Astrocyte (in vitro differentiated cells and primary cell): ENCODE results near the gene HOXD10.

Experiments
- CTCF ChIP-seq: IDR thresholded peaks from 2 replicates; pipeline ENCODE4 v1.5.1; 2011; ENCODE audit warnings: low read depth, mild to moderate bottlenecking, inconsistent platforms, low read length, moderate library complexity; ENCODE audit not compliant: insufficient read depth
- EZH2 ChIP-seq: IDR thresholded peaks from 2 replicates; pipeline ENCODE4 v1.6.1; 2012; ENCODE audit warnings: mild to moderate bottlenecking, low read length, inconsistent platforms; ENCODE audit not compliant: insufficient read depth

- peak; percentile 50 for TF ChIP-seq EZH2
- no peak for TF ChIP-seq CTCF
These were observed 42.5 kb downstream of the HOXD10 start for GRCh38 chr2:176158855-176159662.
